Thymus (tissue), 11 donors: ENCODE data around the gene GET3. TPM values are rescaled to one million over a fixed set of nuclear protein-coding genes. Genes with fewer than 3 reads are reported as not detected.
"Not testable (repeated sequence)": the region's sequence is repeated elsewhere in the genome, so short reads cannot be mapped to it uniquely, and the experiment has no call there.

Experiments used
- DNase-seq, 9 donors: peaks; one replicate each; pipeline ENCODE4 v3.0.0-alpha.2; 2013; ENCODE audit warnings: low spot score in 9 of 9, low read depth in 6 of 9, missing footprints in 1 of 9
- H3K27ac ChIP-seq, 2 donors: one replicate each; pipeline ENCODE4 v1.5.1; 2013; ENCODE audit warnings: control low read depth in 1 of 2, low read depth in 1 of 2, low read length in 1 of 2, mild to moderate bottlenecking in 1 of 2, moderate library complexity in 1 of 2
- H3K27me3 ChIP-seq, 2 donors: one replicate each; pipeline ENCODE4 v1.5.1; 2013; ENCODE audit warnings: low read length in 1 of 2; ENCODE audit not compliant: control insufficient read depth in 2 of 2, insufficient read depth in 1 of 2
- H3K36me3 ChIP-seq, 2 donors: one replicate each; pipeline ENCODE4 v1.5.1; 2013; ENCODE audit warnings: low read length in 1 of 2, mild to moderate bottlenecking in 1 of 2, moderate library complexity in 1 of 2; ENCODE audit not compliant: control insufficient read depth in 2 of 2, insufficient read depth in 2 of 2
- H3K4me1 ChIP-seq, 2 donors: one replicate each; pipeline ENCODE4 v1.5.1; 2013; ENCODE audit warnings: low read length in 2 of 2; ENCODE audit not compliant: control insufficient read depth in 2 of 2, insufficient read depth in 2 of 2
- H3K4me3 ChIP-seq, 2 donors: one replicate each; pipeline ENCODE4 v1.5.1; 2013; ENCODE audit warnings: low read length in 2 of 2, control low read depth in 1 of 2, mild to moderate bottlenecking in 1 of 2
- H3K9me3 ChIP-seq, 2 donors: one replicate each; pipeline ENCODE4 v1.5.1; 2013; ENCODE audit warnings: low read length in 1 of 2, mild to moderate bottlenecking in 1 of 2; ENCODE audit not compliant: control insufficient read depth in 2 of 2, insufficient read depth in 1 of 2
- WGBS: extraction: QIAGEN DNeasy Blood & Tissue Kit; methylation state at CpG from one replicate; pipeline ENCODE4 v1.1.7; 2013; 5-methylcytosine and 5-hydroxymethylcytosine counted together
- polyA plus RNA-seq: library from polyadenylated mRNA; stranded (reverse); fragments of 200-250 nt; gene quantifications from one replicate; pipeline ENCODE4 v1.2.3, GENCODE V29; 2013
- total RNA-seq: library from RNA; stranded (reverse); fragments of 120-200 nt; gene quantifications from one replicate; pipeline ENCODE4 v1.2.4, GENCODE V29; 2013
- donor health status: healthy.

Gene GET3
- total and polyA plus RNA-seq, 2 donors: 50.0 to 67.2 TPM

DNA sequence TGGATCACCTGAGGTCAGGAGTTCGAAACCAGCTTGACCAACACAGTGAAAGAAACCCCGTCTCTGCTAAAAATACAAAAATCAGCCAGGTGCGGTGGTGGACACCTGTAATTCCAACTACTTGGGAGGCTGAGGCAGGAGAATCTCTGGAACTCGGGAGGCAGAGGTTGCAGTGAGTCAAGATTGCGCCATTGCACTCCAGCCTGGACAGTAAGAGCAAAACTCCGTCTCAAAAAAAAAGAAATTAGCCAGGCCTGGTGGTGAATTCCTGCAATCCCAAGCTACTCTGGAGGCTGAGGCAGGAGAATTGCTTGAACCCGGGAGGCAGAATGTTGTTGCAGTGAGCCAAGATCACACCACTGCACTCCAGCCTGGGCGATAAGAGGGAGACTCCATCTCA is 28.7 kb upstream of the GET3 start:
- H3K27me3 ChIP-seq: no peaks in the 10 kb centered on the region
- H3K4me1 ChIP-seq: no peaks in the 10 kb centered on the region
- H3K4me3 ChIP-seq: no peak overlapping the region
- peaks cover 79% of the 10 kb centered on the region in 2 donors for H3K36me3 ChIP-seq
- no peak overlapping the region for H3K27ac ChIP-seq
- H3K9me3 ChIP-seq: no peaks in the 10 kb centered on the region
- DNase-seq: no peak
- WGBS: 98% methylated on average over 8 of the region's 8 CpGs

GRCh38 chr19:12711187-12711586 is 26.1 kb upstream of the GET3 start:
- Histone ChIP-seq H3K4me1 (no peaks in the 10 kb centered on the region), H3K27ac (no peak overlapping the region), H3K4me3 (no peak overlapping the region), H3K9me3 (no peaks in the 10 kb centered on the region), H3K36me3 (peaks cover 82 to 83% of the 10 kb centered on the region in 2 donors), H3K27me3 (no peaks in the 10 kb centered on the region)
- 99% methylated on average over 17 of the region's 17 CpGs for WGBS
- no peak for DNase-seq

GRCh38 chr19:12712077-12712476 is 25.2 kb upstream of the GET3 start:
- not testable (repeated sequence) for DNase-seq, H3K4me3 ChIP-seq, H3K4me1 ChIP-seq, H3K9me3 ChIP-seq, H3K27me3 ChIP-seq, H3K27ac ChIP-seq
- H3K36me3 ChIP-seq: peaks cover 74 to 83% of the 10 kb centered on the region in 2 donors
- WGBS: 89% methylated on average over 12 of the region's 14 CpGs

DNA sequence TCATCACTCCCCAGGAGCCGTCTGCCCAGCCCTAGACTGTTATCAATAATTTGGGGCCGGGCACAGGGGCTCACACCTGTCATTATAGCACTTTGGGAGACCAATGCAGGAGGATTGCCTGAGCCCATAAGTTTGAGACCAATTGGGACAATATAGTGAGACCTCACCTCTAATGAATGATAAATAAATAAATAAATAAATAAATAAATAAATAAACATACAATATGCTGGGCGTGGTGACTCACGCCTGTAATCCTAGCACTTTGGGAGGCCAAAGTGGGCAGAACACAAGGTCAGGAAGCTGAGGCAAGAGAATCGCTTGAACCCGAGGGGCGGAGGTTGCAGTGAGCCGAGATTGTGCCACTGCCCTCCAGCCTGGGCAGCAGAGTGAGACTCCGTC is 24.0 kb upstream of the GET3 start:
- H3K27ac ChIP-seq, H3K4me3 ChIP-seq, H3K9me3 ChIP-seq, H3K4me1 ChIP-seq, DNase-seq, H3K27me3 ChIP-seq: not testable (repeated sequence)
- peaks cover 72 to 84% of the 10 kb centered on the region in 2 donors for H3K36me3 ChIP-seq
- 96% methylated on average over 9 of the region's 9 CpGs for WGBS

GRCh38 chr19:12715102-12715501 is 22.2 kb upstream of the GET3 start:
- Histone ChIP-seq H3K27me3 (no peaks in the 10 kb centered on the region), H3K36me3 (peaks cover 65 to 86% of the 10 kb centered on the region in 2 donors), H3K4me3 (no peak overlapping the region), H3K9me3 (no peaks in the 10 kb centered on the region), H3K4me1 (peaks cover 0 to under 1% of the 10 kb centered on the region in 2 donors), H3K27ac (no peak overlapping the region)
- no peak for DNase-seq
- 99% methylated on average over 15 of the region's 15 CpGs for WGBS

DNA sequence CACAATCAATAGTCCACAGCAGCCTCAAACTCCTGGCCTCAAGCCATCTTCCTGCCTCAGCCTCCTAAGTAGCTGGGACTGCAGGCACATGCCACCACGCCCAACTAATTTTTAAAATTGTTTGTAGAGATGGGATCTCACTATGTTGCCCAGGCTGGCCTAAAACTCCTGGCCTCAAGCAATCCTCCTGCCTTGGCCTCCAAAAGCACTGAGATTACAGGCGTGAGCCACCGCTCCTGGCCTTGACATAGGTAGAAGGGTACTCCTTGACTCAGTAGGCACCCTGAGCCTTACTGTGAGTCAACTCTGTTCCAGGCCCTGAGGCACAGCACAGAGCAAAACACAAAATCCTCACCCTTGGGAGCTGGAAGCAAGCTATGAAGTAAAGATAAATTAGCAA is 21.4 kb upstream of the GET3 start:
- WGBS: 97% methylated on average over 3 of the region's 3 CpGs
- H3K36me3 ChIP-seq: peaks cover 57 to 83% of the 10 kb centered on the region in 2 donors
- no peak for DNase-seq

GRCh38 chr19:12720296-12720695 is 17.0 kb upstream of the GET3 start:
- Histone ChIP-seq H3K27ac (peak overlapping the region in 1 of 2 donors; percentile 30), H3K27me3 (no peaks in the 10 kb centered on the region), H3K4me3 (peak overlapping the region in 1 of 2 donors; percentile 63), H3K4me1 (peaks cover 24 to 35% of the 10 kb centered on the region in 2 donors), H3K9me3 (no peaks in the 10 kb centered on the region), H3K36me3 (peaks cover 18 to 45% of the 10 kb centered on the region in 2 donors)
- no peak for DNase-seq
- WGBS: 95% methylated on average over 10 of the region's 10 CpGs

More for the DNA sequence above, 21.4 kb upstream of the GET3 start:
- peaks cover 5 to 7% of the 10 kb centered on the region in 2 donors for H3K4me1 ChIP-seq
- H3K27ac ChIP-seq: no peak overlapping the region
- H3K9me3 ChIP-seq: no peaks in the 10 kb centered on the region
- H3K27me3 ChIP-seq: no peaks in the 10 kb centered on the region
- H3K4me3 ChIP-seq: no peak overlapping the region

- no peaks in the 10 kb centered on the region for H3K27me3 ChIP-seq
- H3K27ac ChIP-seq: peak overlapping the region; percentile 39 to 95
- peak overlapping the region; percentile 63 to 100 for H3K4me3 ChIP-seq
- peaks cover 24 to 35% of the 10 kb centered on the region in 2 donors for H3K4me1 ChIP-seq
- H3K9me3 ChIP-seq: no peaks in the 10 kb centered on the region
- peaks cover 11 to 38% of the 10 kb centered on the region in 2 donors for H3K36me3 ChIP-seq
- 23% methylated on average over 59 of the region's 59 CpGs for WGBS
- peak in 1 of 9 donors; percentile 37 for DNase-seq
Measured at GRCh38 chr19:12720851-12721655, 16.2 kb upstream of the GET3 start.

DNA sequence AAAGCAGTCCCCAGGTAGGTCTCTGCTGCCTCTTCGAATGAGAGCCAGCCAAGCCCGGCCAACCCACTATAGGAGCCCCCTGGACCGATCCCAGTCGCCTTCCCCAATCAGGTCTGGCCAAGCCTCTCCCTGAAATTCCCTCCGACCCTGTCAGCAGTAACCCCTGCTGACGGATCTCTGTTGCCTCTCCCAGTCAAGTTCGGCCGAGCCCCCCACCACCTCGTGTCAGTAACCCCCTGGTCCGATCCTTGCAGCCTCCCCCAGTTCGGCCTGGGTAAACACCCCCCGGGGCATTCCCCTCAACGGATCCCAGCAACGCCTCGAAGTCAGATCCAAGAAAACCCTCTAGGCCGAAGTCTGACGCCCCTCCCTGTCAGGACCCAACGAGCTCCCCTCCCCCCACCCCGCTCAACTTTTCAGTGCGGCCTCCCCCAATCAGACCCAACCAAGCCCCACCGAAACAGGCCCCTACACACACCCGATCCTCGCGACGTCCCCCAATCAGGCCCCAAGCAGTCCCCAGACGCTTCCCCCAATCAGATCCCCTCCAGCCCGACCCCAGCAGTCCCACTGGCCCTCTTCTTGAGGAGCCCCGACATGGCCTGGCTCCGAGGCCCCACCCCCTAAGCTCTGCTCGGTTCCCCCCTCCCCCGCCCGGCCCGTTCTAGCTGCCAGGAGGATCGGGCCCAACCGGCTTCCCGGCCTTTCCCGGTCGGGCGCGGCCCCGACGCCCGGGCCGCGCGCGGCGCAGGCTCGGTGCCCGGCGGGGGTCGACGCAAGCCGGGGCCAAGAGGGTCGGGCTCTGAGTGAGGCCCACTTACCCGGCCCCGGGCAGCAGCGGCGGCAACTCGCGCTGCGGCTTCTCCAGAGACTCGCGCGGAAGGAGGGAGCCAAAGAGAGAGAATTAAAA is 15.4 kb upstream of the GET3 start:
- Histone ChIP-seq H3K36me3 (peaks cover 11 to 30% of the 10 kb centered on the region in 2 donors), H3K9me3 (no peaks in the 10 kb centered on the region), H3K4me3 (peak overlapping the region; percentile 63 to 100), H3K27me3 (no peaks in the 10 kb centered on the region), H3K4me1 (peaks cover 24 to 35% of the 10 kb centered on the region in 2 donors), H3K27ac (peak overlapping the region; percentile 86 to 95)
- DNase-seq: peak in 4 of 9 donors; percentile 47 to 64 (median 55)
- 1% methylated on average over 65 of the region's 65 CpGs for WGBS
